ENCODE data around the gene RXFP4.
"Not testable (repeated sequence)": the region's sequence is repeated elsewhere in the genome, so short reads cannot be mapped to it uniquely, and the experiment has no call there.

Gene RXFP4, protein sequence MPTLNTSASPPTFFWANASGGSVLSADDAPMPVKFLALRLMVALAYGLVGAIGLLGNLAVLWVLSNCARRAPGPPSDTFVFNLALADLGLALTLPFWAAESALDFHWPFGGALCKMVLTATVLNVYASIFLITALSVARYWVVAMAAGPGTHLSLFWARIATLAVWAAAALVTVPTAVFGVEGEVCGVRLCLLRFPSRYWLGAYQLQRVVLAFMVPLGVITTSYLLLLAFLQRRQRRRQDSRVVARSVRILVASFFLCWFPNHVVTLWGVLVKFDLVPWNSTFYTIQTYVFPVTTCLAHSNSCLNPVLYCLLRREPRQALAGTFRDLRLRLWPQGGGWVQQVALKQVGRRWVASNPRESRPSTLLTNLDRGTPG

DNA sequence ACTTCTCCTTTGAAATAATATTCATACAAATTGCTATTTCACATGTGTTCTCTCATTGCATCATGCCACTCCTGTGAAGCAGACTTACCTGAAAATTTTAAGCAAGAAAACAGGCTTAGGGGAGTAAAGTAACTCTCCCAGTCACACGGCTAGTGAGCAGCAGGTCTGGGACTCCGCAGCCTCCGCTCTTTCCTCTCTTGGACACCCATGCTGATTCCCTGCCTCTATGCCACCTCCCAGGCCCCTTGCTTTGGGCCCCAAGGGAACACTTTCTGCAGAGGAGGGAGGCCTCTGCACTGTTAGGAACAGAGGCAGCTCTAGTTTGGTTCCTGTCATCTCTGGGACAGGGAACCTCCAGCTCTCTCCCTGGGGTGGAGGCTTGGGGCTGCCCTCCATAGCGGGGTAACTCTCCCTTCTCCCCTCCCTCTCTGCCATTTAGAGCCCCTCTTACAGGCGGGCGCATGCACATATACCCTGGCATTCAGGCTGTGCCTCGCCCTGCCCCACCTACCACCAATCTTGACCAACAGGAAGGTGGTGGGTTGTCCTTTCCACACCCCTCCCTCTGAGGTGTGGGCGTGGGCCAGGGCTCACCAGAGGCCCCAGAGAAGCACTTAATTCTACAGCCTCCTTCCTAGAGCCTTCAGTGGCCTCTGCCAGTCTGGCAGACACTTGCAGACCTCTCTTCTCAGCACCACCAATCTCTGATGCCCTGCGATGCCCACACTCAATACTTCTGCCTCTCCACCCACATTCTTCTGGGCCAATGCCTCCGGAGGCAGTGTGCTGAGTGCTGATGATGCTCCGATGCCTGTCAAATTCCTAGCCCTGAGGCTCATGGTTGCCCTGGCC, at the start of gene RXFP4:
RXFP4 (plus strand) TSS at position 646 of the 852 bp plus-strand sequence; CDS start at position 718, 72 bp downstream.
- FAIRE-seq: no peak

DNA sequence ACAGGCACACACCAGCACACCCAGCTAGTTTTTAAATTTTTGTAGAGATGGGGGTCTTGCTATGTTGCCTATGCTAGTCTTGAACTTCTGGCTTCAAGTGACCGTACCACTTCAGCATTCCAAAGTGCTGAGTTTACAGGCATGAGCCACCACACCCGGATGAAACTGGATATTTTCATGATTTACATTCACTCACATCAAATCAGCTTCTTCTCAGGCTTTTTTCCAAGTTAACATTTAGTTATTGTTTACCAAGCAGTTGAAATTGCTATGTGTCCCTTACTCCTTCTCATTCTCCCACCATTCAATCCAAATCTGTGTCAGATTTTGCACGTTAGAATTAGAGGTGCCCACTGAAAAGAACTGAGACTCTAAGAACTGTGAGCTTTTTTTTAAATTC, 48.6 kb upstream of the RXFP4 start:
- no peak for FAIRE-seq

DNA sequence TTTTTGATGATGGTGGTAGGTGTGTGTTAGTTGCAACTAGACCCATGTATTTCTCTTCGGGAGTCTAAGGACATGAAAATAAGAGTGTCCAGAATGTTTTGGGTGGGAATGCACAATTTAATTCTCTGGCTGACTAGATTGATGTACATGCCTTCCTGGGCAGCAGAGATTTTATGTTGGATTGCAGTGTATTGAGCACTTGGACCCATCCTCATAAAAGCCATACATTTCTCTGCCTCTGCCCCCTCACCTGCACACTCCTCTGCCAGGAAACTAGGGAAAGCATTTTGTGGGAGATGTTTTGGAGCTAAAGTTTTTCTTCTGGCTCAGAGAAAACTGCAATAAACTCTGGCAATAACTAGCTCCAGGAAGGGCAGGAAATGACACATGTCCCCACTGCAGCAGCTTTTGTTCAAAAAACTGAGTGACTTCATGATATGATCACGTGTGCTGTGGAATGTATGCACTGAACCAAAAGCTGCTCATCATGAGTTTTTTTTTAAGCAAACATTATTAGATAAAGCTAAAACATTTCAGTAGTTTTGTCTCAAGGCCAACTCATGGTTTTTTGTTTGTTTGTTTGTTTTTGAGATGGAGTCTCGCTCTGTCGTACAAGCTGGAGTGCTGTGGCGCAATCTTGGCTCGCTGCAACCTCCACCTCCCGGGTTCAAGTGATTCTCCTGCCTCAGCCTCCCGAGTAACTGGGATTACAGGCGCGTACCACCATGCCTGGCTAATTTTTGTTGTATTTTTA, 47.9 kb upstream of the RXFP4 start:
- no peak for FAIRE-seq

DNA sequence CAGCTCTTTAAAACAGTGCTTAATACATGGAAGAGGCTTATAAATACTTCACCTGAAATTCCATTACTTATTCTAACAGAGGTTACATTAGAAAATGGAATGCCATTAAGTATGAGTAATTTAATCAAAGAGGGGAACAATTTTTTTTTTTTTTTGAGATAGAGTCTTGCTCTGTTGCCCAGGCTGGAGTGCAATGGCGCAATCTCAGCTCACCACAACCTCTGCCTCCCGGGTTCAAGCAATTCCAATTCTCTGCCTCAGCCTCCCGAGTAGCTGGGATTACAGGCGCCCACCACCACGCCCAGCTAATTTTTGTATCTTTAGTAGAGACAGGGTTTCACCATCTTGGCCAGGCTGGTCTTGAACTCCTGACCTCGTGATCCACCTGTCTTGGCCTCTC, 45.8 kb upstream of the RXFP4 start:
- FAIRE-seq: not testable (repeated sequence)

DNA sequence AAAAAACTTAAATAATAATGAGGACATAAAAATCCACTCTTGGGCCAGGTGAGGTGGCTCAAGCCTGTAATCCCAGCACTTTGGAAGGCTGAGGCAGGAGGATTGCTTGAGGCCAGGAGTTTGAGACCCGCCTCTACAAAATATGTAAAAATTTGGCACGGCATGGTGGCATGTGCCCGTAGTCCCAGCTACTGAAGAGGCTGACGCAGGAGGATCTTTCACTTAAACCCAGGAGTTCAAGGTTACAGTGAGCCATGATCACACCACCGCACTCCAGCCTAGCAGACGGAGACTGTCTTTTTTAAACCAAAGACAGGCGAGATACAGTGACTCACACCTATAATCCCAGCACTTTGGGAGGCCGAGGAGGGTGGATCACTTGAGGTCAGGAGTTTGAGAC, 45.0 kb upstream of the RXFP4 start:
- not testable (repeated sequence) for FAIRE-seq

DNA sequence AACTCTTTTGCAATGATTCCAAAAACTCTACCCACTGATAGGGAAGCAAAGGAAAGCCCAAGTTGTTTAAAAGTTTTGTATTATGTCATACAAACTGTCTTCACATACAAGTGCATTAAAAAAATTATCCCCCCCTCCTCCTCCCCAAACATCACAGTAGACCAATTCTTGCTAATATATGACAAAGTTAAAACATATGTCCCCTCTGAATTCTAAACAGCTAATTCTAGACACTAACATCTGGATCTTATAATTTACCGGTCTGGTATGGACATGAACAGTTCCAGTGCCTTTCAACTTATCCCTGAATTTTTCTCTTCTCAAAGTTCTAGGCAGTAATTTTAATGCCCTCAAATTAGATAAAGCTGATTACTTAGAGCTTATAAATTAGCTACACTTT, 43.7 kb upstream of the RXFP4 start:
- FAIRE-seq: no peak

DNA sequence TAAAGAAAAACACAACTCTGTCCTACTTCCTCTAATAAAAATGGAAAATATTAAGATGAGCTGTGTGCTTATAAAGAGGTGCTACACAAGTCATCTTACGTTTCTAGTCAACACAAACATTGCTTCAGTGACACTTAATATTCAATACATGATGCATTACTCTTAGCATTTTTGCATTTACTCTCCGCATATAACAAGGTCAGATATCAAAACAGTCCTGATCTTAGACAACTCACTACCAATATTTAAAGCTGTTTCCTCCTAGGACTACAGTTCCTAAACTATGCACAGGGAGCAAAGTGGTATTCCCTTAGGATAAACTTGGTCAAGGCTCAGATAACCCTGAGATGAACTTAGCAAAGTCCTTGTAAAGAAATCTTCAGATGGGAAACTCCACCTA, 42.5 kb upstream of the RXFP4 start:
- FAIRE-seq: no peak

DNA sequence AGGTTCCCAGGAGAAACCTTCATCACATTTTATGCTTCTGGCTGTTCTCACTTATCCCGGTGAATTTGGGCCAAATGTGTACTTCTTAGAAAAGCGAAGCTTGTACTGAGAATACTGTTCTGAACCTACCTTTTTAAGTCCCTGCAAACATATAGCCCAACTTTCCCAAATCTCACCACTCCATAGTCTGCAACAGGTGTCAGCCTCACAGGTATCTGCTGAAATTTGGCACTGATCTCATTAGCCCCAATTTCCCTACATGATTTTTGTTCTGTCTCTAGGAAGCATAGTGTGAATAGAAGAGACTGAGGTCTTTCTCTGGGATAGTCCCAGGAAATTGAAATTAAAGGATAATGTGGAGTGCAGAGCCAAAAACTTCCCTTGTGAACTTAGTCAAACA, 41.8 kb upstream of the RXFP4 start:
- no peak for FAIRE-seq

DNA sequence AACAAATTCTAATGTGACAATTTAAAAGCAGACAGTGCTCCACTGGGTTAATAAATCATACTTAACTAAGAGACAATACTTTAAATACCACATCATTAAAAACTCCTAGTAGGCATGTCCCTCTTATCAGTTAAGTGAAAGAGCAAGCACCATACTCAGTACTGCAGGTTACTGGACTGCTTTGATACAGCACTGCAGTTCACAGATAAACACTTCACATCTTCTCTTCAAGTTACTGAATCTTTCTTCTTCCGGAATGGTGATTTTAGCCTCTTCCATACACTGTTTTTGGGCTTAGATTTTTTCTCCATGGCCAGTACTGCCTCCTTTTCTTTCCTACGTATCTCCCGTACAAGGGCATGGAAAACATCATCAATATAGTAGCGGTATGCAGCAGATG, 41.3 kb upstream of the RXFP4 start:
- FAIRE-seq: no peak

DNA sequence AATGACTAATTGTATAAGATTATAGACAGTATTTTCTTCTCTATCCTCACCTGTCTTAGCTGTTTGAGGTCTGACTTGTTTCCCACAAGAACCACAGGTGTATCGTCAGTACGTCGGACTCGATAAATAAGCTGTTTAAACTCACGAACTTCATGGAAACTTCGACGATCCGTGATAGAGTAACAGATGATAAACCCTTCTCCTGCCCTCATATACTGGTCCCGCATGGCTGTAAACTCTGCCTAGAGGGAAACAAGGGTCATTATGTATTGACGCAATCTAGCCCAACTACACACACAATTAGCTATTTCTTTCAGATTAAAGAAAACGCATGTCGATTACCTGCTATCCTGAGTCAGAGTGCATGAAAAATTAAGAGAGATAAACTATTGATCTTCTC, 37.2 kb upstream of the RXFP4 start:
- FAIRE-seq: no peak

DNA sequence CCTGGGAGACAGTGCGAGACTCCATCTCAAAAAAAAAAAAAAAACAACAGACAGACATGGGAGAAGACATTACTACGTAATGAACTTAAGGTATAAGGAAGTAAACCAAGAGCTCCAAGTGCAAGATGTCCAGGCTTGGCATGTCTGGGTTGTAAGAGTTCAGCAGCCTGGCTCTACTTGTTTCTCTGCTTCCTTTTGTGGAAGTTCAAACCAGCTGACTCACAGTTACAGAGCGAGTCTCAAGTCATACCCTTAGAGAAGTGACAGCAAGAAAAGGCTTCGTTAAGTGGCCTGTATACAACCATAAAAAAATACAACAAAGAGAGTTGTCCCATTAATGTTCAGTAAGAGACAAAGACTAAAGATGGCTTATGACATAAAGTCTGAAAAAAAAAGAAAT, 31.5 kb upstream of the RXFP4 start:
- no peak for FAIRE-seq

DNA sequence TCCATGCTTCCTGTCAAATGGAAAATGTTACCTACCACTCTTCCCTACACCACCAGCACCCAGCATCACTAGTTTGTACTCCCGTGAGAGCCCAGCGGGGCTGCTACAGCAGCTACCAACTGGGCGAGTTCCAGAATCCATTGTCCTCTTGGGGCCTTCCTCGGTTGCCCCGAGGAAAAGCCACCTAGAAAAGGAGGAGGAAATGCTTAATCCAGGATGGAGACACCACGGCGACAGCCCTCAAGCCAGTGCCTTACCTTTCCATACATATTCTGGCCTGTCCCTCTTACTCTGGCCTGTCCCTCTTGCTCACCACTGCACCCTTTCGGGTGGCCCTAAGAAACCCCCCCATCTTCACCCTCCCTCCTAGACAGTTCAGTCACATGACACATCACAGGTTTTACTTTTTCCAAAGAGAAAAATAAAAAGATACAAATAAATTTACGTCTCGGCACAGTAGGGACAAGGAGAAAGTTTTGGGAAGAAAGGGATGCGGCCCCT, 30.8 kb upstream of the RXFP4 start:
- no peak for FAIRE-seq

DNA sequence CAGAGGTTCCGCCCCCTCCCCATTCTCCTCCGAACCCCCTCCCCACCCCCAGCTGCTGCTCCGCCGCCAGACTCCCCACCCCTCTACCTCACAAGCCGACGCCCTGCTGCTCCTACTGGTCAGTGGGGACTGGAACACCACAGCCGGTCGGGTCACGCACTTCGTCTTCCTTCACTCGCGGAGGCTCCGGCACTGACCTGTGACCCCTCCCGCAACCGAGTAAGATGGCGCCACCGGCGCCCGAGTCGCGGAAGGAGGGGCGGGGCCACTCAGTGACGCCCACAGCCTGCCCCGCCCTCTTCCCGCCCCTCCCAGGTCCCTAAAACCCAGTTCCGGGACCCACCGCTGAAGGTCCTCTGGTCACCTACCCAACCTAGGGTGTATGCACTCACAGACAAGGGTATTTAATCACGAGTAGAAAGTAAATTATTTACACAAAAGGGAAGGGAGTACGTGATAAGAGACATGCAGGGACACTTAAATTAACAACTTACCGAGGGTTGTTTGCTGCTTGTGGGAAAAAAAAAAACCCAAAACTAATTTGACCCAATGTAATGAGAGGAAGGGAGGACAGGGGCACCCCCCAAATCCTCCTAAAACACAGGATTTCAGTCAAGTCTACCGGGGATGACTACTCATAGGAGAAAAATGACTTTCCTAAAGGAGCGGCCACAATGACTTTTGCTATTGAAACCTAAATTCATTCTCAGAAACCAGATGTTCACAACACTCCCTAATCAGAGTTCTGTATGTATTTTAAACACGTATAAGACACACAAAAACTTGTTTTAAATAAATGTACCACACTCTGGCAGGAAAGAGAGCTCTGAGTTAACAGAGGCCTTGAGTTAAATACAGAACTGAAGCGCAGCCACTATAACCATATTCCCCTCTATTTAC, 30.0 kb upstream of the RXFP4 start, which contains the start of gene RIT1:
RIT1 (minus strand) TSS at position 194 of the 900 bp plus-strand sequence. CDS start 588 bp downstream, outside the sequence.
- FAIRE-seq: no peak

DNA sequence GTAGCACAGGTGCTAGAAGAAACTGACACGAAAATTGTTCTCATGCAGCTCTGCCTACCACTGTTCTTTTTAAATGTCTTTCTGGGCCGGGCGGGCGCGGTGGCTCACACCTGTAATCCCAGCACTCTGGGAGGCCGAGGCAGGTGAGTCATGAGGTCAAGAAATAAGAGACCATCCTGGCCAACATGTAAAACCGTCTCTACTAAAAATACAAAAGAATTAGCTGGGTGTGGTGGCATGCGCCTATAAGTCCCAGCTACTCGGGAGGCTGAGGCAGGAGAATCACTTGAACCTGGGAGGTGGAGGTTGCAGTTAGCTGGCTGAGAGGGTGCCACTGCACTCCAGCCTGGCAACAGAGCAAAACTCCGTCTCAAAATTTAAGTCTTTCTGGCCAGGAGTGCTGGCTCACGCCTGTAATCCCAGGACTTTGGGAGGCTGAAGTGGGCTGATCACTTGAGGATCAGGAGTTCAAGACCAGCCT, 29.3 kb upstream of the RXFP4 start:
- no peak for FAIRE-seq

DNA sequence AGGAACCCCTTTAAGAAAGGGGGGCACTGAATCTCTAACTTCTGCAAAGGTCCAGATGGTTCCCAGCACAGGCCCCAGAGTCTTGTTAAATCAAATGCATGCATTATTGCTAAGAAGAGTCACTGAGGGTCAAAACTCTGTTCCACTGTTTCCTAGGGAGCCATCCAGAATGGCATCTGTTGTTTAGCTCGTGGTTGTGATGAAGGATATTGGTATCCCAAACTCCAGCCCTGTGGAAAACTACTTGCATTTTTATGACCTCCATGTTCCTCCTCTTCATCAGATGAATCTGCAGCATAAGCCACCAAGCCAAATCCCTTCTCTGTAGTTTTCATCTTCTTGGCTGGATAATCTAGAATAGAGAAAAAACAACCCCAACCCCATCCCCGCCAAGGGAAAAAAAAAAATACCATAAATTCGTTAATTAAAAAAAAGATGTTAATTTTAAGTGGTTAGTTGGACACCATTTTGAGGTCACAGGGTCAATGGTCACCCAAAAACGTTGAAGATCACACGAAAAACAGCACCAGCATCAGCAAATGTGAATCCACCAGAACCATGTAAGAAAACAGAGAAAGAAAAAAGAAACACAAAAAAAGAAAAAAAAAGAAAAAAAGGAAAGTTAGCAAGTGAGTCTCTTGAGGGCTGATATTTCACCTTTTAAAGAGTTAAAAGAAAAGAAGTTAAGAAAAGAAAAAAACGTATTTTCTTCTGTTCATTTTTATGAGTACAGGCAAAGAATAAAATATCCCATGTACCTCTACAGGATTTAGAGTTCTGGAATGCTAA, 27.3 kb upstream of the RXFP4 start:
- FAIRE-seq: no peak

DNA sequence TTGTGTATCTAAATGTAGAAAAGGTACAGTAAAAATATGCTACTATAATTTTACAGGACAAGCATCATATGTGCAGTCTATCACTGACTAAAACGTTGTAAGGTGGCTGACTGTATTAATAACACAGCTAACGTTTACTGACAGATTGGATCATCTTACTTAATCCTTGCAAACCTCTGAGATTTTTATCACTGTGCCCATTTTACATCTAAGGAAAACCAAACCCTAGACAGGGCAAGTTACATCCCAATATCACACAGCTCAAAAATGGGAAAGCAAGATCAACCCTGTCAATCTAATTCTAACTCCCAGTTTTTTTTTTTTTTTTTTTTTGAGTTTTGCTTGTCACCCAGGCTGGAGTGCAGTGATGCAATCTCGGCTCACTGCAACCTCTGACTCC, 22.8 kb upstream of the RXFP4 start:
- FAIRE-seq: no peak

DNA sequence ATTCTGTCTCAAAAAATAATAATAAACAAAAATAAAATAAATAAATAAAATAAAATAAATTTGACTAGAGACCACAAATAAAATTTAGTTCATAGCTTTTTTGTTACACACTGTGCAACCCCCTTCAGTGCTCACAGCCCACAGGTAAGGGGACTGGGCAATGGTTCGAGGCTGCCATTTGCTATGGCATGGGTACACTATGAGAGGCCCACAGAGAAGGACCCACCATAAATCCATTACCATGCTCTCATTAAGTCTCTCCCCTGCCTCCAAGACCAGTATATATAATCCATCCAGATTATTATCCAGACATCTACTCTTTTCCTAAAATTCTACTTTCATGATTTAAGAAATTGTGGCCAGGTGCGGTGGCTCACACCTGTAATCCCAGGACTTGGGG, 21.6 kb upstream of the RXFP4 start:
- no peak for FAIRE-seq

DNA sequence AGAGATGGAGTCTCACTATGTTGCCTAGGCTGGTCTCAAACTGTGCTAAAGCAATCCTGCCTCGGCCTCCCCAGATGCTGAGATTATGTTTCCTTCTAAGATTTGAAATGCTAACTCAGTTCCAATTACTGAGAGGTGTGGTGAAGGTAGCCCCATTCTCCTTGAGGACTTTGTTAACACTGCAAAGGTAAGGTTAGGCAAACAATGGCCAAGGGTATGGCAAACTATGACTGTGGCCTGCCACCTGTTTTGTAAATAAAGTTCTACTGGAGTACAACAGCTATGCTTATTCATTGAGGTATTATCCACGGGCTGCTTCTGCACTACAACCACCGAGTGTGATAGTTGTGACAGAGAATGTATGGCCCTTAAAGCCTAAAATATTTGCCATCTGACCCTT, 20.7 kb upstream of the RXFP4 start:
- FAIRE-seq: no peak

DNA sequence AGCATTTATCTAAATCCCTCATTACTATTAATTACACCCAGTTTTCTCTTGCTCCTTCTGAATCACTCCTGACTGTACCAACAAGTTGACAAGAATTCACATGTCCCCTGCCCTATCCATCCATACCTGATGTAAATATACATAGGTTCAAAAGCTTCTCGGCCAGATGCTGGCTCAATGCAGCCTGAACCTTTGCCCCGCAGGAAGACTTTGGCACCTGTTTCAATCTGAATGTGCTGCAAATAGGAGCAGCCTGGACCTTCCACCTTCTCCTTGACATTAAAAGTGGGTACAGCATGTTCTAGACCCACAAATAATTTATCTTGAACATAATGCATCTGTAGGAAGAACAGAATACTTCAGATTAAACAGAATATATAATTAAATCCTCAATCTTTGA, 15.9 kb upstream of the RXFP4 start:
- FAIRE-seq: no peak

DNA sequence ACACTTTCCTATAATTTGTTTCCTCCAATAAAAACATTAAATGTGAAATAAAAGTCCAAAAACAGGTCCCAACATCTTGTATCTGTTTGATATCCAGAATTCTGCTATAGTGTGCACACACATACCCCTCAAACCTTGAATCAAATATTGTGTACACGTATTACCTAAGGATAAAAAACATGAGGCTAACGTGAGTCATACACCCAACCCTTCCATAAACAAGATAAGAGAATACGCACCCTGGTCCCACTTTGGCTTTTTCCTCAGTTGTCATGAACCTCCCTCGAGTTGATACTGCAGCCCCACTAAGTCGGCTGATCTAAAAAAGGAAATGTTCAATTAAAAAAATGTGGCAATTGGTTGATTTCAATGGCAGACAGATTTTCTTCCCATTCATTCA, 12.4 kb upstream of the RXFP4 start:
- no peak for FAIRE-seq

DNA sequence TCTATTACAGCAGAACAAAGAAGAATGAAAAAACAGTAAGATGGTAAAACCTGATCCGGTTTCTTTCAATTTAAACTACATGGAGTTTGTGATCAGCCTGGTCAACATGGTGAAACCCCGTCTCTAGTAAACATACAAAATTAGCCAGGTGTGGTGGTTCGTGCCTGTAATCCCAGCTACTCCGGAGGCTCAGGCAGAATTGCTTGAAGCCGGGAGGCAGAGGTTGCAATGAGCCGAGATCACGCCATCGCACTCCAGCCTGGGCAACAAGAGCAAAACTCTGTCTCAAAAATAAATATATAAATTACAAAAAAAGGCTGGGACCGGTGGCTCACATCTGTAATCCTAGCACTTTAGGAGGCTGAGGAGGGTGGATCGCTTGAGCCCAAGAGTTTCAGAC, 10.7 kb upstream of the RXFP4 start:
- not testable (repeated sequence) for FAIRE-seq
